HG02588 (cell line): ENCODE measurements around the gene CCIN.

ENCODE experiments used
- ATAC-seq: cut with Tn5 transposase; IDR thresholded peaks from one replicate; pipeline ENCODE4 v1.9.1; 2021; ENCODE audit warnings: mild to moderate bottlenecking, moderate library complexity; ENCODE audit not compliant: unreplicated experiment

The CCIN gene

DNA sequence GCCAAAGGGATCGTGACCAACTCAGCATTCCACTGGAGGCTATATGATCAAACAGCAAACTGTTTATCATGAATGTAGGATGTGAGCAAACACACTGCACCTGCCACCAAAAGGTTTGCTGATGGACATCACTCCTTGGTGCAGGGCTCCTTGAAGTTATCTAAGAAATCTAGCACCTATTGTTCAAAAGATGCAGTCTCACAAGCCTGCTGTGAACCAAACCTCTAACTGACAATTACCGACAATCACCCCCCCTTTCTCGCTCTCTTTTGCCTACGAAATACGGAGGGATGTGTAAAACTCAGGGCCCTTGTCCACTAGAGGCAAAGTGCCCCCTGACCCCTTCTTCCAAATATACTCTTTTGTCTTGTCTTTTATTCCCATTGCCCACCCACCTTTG, 19.0 kb downstream of the CCIN start:
- ATAC-seq, result no peak

DNA sequence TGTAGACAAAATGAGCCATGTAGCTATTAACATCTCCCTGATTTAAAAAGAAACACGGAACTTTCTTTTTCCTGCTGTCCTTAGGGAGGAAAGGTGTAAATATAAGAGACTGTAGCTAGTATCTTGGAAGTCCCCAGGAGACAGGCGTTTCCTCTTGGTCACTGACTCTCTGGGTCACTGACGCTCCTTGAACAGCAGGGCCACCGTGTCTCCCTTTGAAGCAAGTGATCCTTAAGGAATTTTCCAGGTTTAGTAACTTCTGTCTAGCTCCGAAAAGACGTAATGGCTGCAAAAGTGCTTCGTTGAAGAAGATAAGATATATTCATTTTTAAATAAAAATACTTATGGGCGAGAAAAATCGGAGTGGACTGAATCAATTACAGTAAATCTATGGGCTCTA, 20.8 kb downstream of the CCIN start:
- no peak for ATAC-seq

DNA sequence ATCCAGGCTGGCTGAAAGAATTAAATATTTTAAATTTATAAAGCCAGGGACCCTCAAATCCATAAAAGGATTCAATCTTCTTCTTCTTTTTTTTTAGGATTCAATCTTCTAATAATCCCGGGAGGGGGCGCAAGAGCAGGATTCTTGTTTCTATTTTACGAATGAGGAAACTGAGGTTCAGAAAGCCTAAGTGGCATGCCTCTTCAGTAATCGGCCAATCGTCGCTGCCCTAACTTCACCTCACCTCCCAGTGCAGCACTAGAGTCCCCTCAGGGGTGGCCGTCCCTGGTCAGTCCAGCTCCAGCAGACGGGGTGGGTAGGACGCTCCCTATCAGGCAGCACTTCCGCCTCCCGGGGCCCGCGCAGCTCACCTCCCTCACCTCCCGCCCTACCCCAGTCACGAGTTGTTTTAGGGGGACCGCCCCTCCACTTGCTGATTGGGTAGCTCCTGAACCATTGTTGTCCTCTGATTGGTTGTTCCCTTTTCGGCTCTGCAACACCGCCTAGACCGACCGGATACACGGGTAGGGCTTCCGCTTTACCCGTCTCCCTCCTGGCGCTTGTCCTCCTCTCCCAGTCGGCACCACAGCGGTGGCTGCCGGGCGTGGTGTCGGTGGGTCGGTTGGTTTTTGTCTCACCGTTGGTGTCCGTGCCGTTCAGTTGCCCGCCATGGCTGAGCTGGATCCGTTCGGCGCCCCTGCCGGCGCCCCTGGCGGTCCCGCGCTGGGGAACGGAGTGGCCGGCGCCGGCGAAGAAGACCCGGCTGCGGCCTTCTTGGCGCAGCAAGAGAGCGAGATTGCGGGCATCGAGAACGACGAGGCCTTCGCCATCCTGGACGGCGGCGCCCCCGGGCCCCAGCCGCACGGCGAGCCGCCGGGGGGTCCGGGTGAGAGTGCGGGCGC, 21.5 kb downstream of the CCIN start, which contains the start of gene CLTA:
Gene CLTA (plus strand): TSS at position 534 of the 902 bp plus-strand sequence. CDS start 136 bp downstream, at position 670.
- ATAC-seq, result peak; percentile 97

DNA sequence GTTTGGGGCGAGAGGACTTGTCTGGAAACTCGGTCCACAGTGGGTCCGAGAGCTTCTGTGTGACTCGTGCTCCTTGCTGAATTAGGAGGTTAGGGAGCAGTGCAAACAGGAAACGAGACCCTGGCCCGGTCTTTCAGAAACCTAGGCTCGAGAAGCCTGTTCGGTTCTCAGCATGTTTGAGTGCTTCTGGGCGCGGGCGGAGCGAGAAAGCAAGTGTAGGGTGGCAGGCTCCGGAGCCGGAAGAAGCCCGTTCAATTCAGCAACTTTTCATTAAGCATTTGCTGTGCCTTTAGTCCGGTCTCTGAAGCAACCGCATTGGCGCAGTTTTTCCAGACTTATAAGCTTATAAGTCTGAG, 22.1 kb downstream of the CCIN start:
- peak; percentile 2 for ATAC-seq

DNA sequence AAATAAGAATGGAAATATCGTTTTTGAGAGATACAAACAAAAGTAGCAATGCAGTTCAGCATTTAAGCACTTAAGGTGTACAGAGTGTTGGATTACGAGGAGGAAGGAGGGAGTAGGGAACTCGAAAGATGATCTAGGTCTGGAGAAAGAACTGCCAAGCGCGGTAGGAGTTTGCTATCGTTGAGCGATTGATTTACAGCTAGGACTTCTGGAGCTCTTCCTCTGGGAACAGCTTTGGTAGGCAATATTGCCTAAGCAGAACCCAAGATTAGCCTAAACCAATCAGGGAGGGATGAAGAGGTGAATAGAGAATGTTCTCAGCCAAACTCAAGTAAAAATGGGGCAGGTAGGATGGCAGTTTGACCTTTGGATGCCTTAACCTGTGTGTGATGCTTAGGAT, 22.5 kb downstream of the CCIN start:
- no peak for ATAC-seq

DNA sequence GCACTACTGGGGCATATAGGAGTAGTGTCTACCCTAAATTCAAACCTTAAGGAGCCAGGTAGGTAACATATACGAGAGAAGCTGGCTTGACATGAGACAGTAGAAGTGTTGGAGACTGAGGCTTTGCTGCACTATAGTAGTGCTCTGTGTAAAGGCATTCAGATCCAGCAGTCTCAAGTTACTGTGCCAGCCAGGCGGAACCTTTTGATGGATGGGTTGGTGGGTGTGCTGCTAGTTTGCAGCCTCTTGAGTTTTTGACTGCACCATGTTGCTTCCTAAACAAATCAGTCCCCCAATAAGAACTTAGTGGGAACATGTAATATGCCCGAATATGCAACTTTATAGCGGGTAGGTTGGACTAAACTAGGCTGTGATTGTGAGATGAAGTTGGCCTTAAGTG, 23.0 kb downstream of the CCIN start:
- no peak for ATAC-seq

DNA sequence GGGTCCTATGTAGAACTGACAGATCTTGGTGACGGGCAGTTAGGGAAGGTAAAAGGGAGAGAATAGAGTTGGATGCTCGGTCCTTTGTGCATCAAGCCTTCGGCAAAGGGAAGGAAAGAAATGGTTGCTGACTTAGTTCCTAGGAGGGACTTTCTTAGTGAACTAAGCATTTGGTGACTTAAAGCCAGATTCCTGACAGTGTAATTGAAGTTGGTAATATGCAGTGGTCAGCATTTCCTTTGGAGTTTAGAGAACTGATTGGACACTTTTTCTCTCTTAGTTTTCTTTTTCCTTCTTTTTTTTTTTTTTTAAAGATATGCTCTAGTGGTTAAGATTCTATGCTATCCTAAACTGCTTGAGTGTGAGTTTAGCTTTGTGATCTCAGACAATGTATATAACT, 23.8 kb downstream of the CCIN start:
- ATAC-seq, result no peak

DNA sequence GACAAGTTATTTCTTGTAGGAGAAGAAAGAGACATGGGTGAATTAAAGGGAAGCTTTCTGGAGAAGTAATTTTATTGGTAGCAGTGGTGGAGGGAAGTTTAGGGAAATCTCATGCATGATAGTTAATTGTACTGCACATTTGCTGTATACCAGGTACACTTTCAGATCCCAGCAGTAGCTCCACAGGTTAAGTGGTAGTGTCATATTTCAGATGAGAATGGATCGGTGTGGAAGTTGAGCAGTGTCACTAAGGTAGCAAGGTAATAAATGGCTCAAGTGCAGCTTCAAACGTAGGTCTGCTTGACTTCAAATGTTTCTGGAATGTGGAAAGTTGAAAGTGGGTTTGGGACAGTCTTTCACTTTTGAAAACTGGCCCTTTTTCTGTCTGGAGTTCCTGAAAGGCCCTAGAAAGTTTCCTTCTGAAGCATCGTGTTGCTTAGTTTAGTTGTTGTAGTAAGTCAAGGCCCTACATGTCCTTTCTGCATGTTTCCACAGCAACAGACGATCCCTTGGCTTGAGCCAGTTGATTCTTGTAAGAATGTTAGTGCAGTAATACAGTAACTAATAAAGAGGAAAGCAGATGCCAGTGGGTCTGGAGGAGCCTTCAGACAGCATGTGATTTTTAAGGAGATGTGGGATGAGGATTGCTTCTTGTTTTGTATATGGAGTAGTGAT, 25.3 kb downstream of the CCIN start:
- ATAC-seq, result no peak

DNA sequence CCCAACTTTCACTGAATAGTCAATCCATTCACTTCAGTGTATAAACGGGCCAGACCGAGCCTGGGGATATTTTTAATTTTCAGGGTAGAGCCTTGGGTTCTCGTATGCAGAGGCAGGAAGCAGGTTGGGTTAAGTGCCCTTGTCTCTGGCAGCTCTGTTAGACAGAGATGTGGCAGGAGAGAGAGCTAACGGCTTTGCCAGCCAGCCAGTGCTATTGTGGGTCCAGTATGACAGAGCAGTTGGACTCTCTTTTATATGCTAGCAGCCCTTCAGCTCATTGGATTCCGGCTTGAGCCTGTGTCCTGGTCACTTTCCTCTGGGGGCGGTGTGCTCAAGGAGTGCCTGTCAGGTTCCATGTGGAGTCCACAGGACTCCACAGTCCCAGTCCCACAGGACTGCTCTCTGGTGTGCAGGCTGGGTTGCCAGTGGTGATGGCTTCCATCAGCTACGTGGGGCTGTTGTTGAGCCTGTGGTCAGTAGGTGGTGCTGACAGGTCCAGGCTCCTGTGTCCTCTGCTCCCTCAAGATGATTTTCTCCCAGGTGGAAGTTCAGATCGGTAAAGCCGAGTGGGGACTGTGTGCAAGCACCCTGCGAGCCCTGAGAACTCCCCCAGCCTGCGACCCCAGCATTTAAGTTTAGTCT, 35.8 kb downstream of the CCIN start:
- no peak for ATAC-seq

DNA sequence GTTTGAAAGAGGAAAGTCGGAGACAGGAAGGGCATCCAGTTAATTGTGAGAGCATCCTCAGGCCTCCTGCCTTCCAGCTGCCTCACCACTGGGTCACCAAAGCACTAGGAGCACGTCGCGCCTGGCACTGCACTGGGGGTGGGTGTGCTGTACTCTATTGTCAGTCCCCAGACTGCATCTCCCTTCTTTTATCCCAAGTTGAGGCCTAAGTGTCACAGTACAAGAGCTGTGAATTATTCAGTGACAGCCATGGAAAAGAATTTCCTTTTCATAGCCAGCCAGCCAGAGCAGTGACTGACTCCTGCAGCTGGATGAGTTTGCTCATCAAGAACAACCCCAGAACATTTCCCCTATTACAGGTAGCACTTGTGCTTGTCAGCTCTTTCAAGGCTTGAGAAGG, 37.8 kb downstream of the CCIN start:
- ATAC-seq, result no peak

DNA sequence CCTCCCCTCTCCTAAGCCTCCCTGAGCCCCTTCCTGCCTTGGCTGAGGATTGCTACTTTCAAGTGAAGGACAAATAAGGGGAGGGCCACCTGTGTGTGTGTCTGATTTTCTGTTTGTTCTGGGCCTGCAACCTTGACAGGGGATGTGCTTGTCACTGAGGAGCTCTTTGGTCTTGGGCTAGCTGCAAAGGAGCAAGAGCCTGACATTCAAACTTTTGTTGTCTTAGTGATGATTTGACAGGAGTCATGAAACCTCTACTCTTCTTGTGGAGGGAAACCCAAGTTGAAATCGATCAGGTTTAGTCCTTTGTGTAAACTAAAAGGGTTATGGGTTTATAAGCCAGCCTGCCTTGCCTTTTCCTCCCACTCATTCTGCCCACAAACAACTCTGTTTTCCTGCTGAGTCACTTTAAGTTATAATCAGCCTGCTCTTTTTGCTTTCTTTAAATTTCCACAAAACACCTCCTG, 38.4 kb downstream of the CCIN start:
- no peak for ATAC-seq

DNA sequence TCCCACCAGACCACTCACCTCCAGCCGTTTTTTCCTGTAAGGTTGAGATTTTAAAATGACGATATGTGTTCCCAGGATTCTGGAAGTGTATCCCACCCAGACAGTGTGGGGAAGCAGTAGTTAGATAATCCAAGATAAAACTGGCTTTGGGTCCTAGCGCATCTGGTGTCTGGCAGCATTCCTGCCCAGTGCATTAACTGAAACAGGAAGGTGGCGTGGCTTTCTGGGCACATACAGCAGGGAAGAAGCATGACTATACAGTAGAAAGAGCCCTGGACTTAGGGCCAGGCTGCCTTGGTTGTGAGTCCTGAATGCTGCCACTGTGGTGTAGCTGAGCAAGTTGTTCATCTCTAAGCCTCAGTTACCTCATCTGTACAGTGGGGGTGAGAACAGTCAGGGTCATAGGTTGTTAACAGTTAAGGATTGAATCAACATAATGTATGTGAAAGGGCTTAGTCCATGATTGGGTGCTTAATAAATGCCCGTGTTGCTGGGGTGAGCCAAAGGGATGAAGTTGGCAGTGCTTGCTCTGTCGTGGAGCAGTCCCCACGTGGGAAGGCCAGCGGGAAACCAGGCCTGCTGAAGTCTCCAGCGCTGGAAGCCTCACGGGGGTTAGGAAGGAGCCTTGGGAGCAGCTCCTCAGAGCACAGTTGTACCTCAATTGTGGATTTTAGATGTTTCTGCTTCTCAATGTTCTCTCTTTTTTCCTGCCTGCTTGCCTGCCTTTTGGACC, 39.5 kb downstream of the CCIN start:
- no peak for ATAC-seq

DNA sequence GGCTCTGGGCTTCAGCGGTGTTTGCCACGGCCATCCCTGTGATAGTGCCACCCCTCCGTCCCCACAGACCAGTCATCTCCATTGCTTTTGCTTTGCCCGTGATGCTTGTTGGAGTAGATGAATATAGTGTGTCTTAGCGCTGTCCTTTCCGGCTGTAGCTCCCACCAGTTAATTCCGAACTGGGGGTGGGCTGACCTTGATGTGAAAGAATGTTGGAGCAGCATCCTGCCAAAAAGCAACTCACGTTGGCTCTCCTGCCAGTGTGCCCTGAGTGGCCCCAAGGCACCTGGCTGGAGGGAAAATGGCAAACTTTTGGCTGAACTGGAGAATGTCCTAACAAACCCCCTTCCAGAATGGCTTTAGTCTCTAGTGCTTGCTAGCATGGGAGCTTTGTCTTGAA, 41.5 kb downstream of the CCIN start:
- ATAC-seq, result no peak

DNA sequence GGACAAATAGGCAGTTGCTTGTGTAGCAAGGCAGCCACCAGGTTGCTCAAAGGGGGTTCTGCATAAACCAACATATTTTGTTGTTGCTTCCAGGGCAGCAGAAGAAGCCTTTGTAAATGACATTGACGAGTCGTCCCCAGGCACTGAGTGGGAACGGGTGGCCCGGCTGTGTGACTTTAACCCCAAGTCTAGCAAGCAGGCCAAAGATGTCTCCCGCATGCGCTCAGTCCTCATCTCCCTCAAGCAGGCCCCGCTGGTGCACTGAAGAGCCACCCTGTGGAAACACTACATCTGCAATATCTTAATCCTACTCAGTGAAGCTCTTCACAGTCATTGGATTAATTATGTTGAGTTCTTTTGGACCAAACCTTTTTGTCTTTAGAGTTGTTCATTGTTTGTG, 42.3 kb downstream of the CCIN start:
- ATAC-seq, result no peak

DNA sequence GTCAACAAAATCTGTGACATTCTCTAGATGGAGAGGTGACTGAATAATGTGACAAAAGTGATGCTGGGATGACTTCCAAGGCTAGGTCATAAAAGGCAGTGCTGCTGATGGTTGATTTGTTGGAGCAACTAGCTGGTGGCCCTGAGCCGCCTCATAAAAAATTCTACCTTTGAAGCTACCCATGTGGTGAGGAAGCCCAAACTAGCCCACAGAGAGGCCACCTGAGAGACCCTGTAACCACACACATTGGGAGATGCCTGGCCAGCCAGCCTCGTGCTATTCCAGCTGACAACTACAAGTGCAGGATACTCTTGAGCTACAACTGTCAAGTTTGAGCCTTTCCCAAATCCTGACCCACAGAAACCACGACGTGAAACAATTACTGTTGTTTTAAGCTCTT, 44.2 kb downstream of the CCIN start:
- ATAC-seq, result no peak

DNA sequence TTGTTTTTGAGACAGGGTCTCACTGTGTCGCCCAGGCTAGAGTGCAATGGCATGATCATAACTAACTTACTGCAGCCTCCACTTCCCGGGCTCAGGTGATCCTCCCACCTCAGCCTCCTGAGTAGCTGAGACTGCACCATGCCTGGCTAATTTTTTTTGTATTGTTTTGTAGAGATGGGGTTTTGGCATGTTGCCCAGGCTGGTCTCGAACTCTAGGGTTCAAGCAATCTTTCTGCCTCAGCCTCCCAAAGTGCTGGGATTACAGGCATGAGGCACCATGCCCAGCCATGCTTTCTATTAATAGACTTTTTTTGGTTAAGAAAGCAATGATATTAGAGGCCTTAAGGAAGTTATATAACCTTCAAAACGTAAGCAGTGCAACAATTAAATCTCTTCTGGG, 44.8 kb downstream of the CCIN start:
- no peak for ATAC-seq

DNA sequence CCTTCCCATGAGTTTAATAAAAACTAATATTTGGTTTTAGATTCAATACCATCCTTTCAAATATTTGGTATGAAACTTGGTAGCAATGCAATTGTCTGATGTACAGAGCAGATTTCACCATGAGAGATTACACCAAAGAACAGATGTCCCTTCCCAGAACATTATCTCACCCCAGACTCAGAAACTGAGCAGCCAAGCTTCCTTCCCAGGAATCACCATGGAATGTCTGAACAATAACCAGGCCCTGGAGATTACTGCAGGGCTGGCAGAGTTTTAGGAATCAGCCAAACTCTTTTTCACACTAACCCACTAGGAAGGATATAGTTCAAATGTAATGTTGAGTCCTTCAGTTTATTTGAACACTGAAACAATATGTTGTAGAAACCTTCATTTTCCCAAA, 45.4 kb downstream of the CCIN start:
- no peak for ATAC-seq

DNA sequence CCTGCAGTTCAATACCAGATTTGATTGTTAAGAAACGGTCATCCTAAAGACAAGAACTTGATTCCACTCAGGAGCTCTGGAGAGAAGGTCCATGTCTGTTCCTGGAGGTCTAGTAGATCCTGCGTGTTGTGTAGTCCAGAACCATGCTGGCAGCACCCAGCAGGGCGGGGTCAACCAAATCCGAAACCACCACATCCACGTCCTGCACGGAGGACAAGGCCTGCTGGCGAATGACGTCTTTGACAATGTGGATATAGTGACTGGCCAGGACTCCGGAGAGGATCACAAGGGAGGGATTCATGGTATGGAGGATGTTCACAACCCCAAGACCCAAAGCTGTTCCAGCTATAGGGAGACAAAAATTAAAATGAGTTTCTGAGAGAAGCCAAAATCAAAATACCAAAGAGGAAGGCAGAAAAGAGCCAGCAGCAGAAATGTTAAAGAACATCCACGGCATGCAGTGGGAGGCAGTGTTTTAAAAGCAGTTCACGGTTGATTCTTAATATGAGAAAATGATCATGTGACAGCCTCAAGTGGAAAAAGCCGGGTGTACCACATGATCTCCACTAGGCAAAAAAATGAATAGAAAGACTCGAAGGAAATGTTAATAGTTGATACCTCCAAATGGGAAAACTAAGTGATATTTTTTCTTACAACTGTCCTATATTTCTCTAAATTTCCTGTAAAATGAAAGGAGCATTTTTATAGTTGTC, 48.2 kb downstream of the CCIN start:
- no peak for ATAC-seq

DNA sequence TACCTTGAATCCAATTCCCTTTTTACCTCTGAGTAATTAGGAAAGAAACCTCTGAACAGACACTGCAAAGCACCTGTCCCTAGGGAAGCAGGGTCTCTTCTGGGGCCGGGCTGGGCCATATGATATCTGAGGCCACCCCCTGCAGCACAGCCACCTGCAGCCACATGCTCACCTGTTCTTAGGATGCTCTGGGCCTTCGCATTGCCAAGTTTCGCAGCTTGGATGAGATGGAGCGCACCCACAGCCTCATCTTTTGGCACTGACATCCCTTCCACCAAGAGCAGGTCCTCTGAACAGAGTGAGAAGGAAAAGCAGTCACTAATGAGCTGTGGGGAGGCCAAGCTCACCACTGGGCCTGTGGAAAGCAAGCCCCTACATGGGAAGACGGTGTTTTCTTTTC, 48.8 kb downstream of the CCIN start:
- ATAC-seq, result no peak

DNA sequence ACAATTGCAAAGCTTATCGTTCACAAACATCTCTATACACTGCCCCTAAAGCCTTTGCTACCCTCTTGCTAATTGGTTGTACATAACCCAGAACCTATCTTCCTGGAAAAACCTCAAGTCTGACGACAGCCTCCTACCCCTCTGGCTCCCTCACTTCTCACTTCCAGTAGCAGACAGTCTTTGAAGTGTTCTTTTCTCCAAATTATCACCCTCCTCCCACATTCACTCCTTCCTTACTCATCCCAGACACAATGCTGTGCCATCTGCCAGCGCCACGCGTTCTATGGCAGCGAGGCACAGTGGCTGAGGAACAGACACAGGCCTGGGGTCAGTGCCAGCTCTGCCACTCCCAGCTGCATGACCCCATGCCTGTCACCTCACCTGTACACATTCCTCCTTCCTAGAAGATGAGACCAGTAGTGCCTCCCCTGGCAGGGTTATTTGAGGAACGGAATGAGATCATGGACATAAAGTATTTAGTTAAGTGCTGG, 49.3 kb downstream of the CCIN start:
- no peak for ATAC-seq
